B cell (primary cell): ENCODE measurements around the gene FOXN3. TPM values are rescaled to one million over a fixed set of nuclear protein-coding genes. Genes with fewer than 3 reads are reported as not detected.

Source experiments
- ATAC-seq: fragments of 200-7000 bp; cut with Tn5 transposase; one replicate; pipeline ENCODE4 v1.10.0; 2021; ENCODE audit warnings: low read depth, mild to moderate bottlenecking, moderate number of reproducible peaks, moderate library complexity
- CTCF ChIA-PET: fragments of 350-600 bp; sonication (Branson Sonifier 250); formaldehyde crosslinking; loops from one replicate; lab custom pipeline; 2021; ENCODE audit warnings: antibody characterized with exemption, inconsistent platforms; lab: Charles Lee
- POLR2A ChIA-PET: fragments of 350-600 bp; sonication (Branson Sonifier 250); formaldehyde crosslinking; loops from one replicate; lab custom pipeline; 2021; ENCODE audit warnings: antibody characterized with exemption; lab: Charles Lee
- DNase-seq: peaks from one replicate; pipeline ENCODE4 v3.0.0; 2013
- H2AFZ ChIP-seq: 2 replicates; pipeline ENCODE4 v1.6.1; 2012; ENCODE audit warnings: mild to moderate bottlenecking, low read depth, low read length; ENCODE audit not compliant: insufficient read depth, poor library complexity, severe bottlenecking
- H3K27ac ChIP-seq, 2 donors: 1 replicate in 1 of 2; 2 replicates in 1 of 2; pipeline ENCODE4 v1.5.1; 2012 to 2013; ENCODE audit warnings: low read length in 2 of 2, mild to moderate bottlenecking in 2 of 2, moderate library complexity in 1 of 2
- H3K27me3 ChIP-seq, 4 experiments: fragments of 200-600 bp in 1 of 4; sonication (generic) in 1 of 4; replicated peaks in 1 of 4; 1 replicate in 2 of 4; 2 replicates in 2 of 4; pipeline versions ENCODE4 v1.6.1 to v1.7.0; 2013 to 2016; ENCODE audit warnings: low read length in 3 of 4, mild to moderate bottlenecking in 2 of 4, mixed read lengths in 1 of 4, moderate library complexity in 1 of 4; ENCODE audit not compliant: insufficient read depth in 4 of 4, control insufficient read depth in 3 of 4; ENCODE audit errors: control extremely low read depth in 1 of 4
- H3K36me3 ChIP-seq, 2 experiments: replicated peaks in 1 of 2; 1 replicate in 1 of 2; 2 replicates in 1 of 2; pipeline versions ENCODE4 v1.6.1 to v1.7.1; 2013; ENCODE audit warnings: low read length in 1 of 2; ENCODE audit not compliant: insufficient read depth in 2 of 2, control insufficient read depth in 1 of 2; ENCODE audit errors: control extremely low read depth in 1 of 2, extremely low read depth in 1 of 2
- H3K4me1 ChIP-seq, 2 donors: fragments of 200-600 bp in 1 of 2; sonication (generic) in 1 of 2; 1 replicate in 1 of 2; 2 replicates in 1 of 2; pipeline versions ENCODE4 v1.5.1 to v1.6.1; 2013 to 2017; ENCODE audit warnings: low read length in 2 of 2; ENCODE audit not compliant: control insufficient read depth in 2 of 2, insufficient read depth in 2 of 2
- H3K4me2 ChIP-seq: replicated peaks from 2 replicates; pipeline ENCODE3; 2012; ENCODE audit warnings: mild to moderate bottlenecking, low read depth, low read length; ENCODE audit not compliant: poor library complexity, severe bottlenecking
- H3K4me3 ChIP-seq, 5 experiments: fragments of 200-600 bp in 1 of 5; sonication (generic) in 1 of 5; 1 replicate in 3 of 5; 2 replicates in 2 of 5; pipeline versions ENCODE4 v1.5.1 to v1.7.0; 2011 to 2016; ENCODE audit warnings: low read length in 4 of 5, mild to moderate bottlenecking in 4 of 5, low read depth in 2 of 5, control low read depth in 1 of 5, moderate library complexity in 1 of 5; ENCODE audit not compliant: insufficient read depth in 1 of 5; ENCODE audit errors: control extremely low read depth in 1 of 5, extremely low read depth in 1 of 5
- H3K79me2 ChIP-seq: fragments of 200-600 bp; sonication (generic); one replicate; pipeline ENCODE4 v1.6.0; 2016; ENCODE audit warnings: low read length; ENCODE audit not compliant: control insufficient read depth, insufficient read depth
- H3K9ac ChIP-seq: fragments of 200-600 bp; sonication (generic); 2 replicates; pipeline ENCODE4 v1.6.1; 2017; ENCODE audit warnings: mild to moderate bottlenecking, low read length, moderate library complexity
- H3K9me3 ChIP-seq, 3 donors: one replicate each; pipeline versions ENCODE4 v1.6.1 to v1.7.1; 2013; ENCODE audit warnings: low read length in 2 of 3; ENCODE audit not compliant: control insufficient read depth in 2 of 3, insufficient read depth in 1 of 3; ENCODE audit errors: control extremely low read depth in 1 of 3
- H4K20me1 ChIP-seq: 2 replicates; pipeline ENCODE4 v1.6.0; 2012; ENCODE audit warnings: mild to moderate bottlenecking, low read length; ENCODE audit not compliant: insufficient read depth, control insufficient read depth, poor library complexity, severe bottlenecking
- H3K27ac Mint-ChIP-seq: one replicate; pipeline ENCODE4 v1.8.0; 2021; ENCODE audit warnings: mixed read lengths
- H3K27me3 Mint-ChIP-seq: one replicate; pipeline ENCODE4 v1.8.0; 2021; ENCODE audit warnings: mixed read lengths
- H3K4me1 Mint-ChIP-seq: one replicate; pipeline ENCODE4 v1.8.0; 2021; ENCODE audit warnings: mixed read lengths
- H3K4me3 Mint-ChIP-seq: one replicate; pipeline ENCODE4 v1.8.0; 2021; ENCODE audit warnings: mixed read lengths
- H3K9me3 Mint-ChIP-seq: one replicate; pipeline ENCODE4 v1.8.0; 2022; ENCODE audit warnings: mixed read lengths; ENCODE audit not compliant: insufficient read depth
- CTCF ChIP-seq: fragments of 200-600 bp; IDR thresholded peaks from one replicate; pipeline ENCODE4 v1.8.0; 2022; ENCODE audit warnings: antibody characterized with exemption, mild to moderate bottlenecking
- EZH2 ChIP-seq: IDR thresholded peaks from 2 replicates; pipeline ENCODE4 v1.6.1; 2012; ENCODE audit warnings: borderline replicate concordance, low read depth, mild to moderate bottlenecking, moderate library complexity, low read length; ENCODE audit not compliant: insufficient read depth, poor library complexity, severe bottlenecking
- WGBS: methylation state at CpG from one replicate; pipeline ENCODE4 v1.1.5; 2013; ENCODE audit warnings: missing lambda C conversion rate; ENCODE audit not compliant: insufficient coverage; 5-methylcytosine and 5-hydroxymethylcytosine counted together
- intact Hi-C: fragments of 100-400 bp; cut with micrococcal nuclease; formaldehyde crosslinking; loops from one replicate; pipeline ENCODE4 v1.10.0; 2022
- polyA plus RNA-seq: library from polyadenylated mRNA; depleted of rRNA; stranded (reverse); fragments of >200 nt; gene quantifications from 2 replicates; pipeline ENCODE4 v1.2.3, GENCODE V29; 2012
- total RNA-seq, 2 donors: library from RNA; stranded (reverse); fragments of 120-200 nt in 1 of 2; gene quantifications; 1 replicate in 1 of 2; 2 replicates in 1 of 2; pipeline versions ENCODE4 v1.2.3 to v1.2.4, GENCODE V29; 2013 to 2022

The FOXN3 gene
- total and polyA plus RNA-seq, 2 donors (not counting 1 experiment from before 2014, with no cell fraction given) = 80.6 to 98.2 TPM

- intact Hi-C loops = no loop called here
- H3K4me3 ChIP-seq = no peak overlapping the region
- no peak overlapping the region for H3K4me2 ChIP-seq
- no peak overlapping the region for H2AFZ ChIP-seq
- no peaks in the 10 kb centered on the region for H4K20me1 ChIP-seq
- Mint-ChIP-seq H3K9me3 (peaks cover 2% of the 10 kb centered on the region), H3K4me3 (no peak overlapping the region), H3K27me3 (peaks cover 44% of the 10 kb centered on the region), H3K27ac (no peak overlapping the region), H3K4me1 (no peaks in the 10 kb centered on the region)
- WGBS = 96% methylated on average over 4 of the region's 4 CpGs
- no peak for DNase-seq
- no peaks in the 10 kb centered on the region for H3K4me1 ChIP-seq
- no peaks in the 10 kb centered on the region for H3K36me3 ChIP-seq
- TF ChIP-seq CTCF (no peak), EZH2 (no peak)
- CTCF ChIA-PET = no interaction called here
- no peak for ATAC-seq
- H3K27me3 ChIP-seq = peaks cover 0 to 5% (median 2%) of the 10 kb centered on the region in 4 experiments
- POLR2A ChIA-PET = no interaction called here
- H3K27ac ChIP-seq = no peak overlapping the region
- no peaks in the 10 kb centered on the region for H3K79me2 ChIP-seq
- peaks cover 0 to 18% (median 0%) of the 10 kb centered on the region in 3 donors for H3K9me3 ChIP-seq
- H3K9ac ChIP-seq = no peak overlapping the region
These were observed 308.4 kb downstream of the FOXN3 start for GRCh38 chr14:89108608-89109007.

- Histone ChIP-seq H3K79me2 (no peaks in the 10 kb centered on the region), H3K9me3 (peaks cover 0 to 15% (median 0%) of the 10 kb centered on the region in 3 donors), H3K36me3 (no peaks in the 10 kb centered on the region), H3K27ac (no peak overlapping the region), H3K9ac (no peak overlapping the region), H4K20me1 (no peaks in the 10 kb centered on the region), H2AFZ (no peak overlapping the region), H3K4me3 (no peak overlapping the region), H3K4me2 (no peak overlapping the region), H3K4me1 (no peaks in the 10 kb centered on the region), H3K27me3 (peaks cover 0 to 5% (median 2%) of the 10 kb centered on the region in 4 experiments)
- no peak overlapping the region for H3K27ac Mint-ChIP-seq
- intact Hi-C loops = no loop called here
- CTCF ChIA-PET = interaction anchor here (0.6 kb wide), 1 partner anchor 52 kb away, joined by 3 read pairs; no protein-coding TSS in a partner anchor
- WGBS = 66% methylated on average over 3 of the region's 5 CpGs
- H3K9me3 Mint-ChIP-seq = peaks cover 2% of the 10 kb centered on the region
- no peak overlapping the region for H3K4me3 Mint-ChIP-seq
- ATAC-seq (no peak), DNase-seq (no peak)
- POLR2A ChIA-PET = no interaction called here
- TF ChIP-seq CTCF (no peak), EZH2 (no peak)
- H3K27me3 Mint-ChIP-seq = peaks cover 44% of the 10 kb centered on the region
- H3K4me1 Mint-ChIP-seq = no peaks in the 10 kb centered on the region
These were observed 309.4 kb downstream of the FOXN3 start for GRCh38 chr14:89107626-89108025.
